Calu3 (cell line): ENCODE measurements around the gene TAOK1. TPM values are rescaled to one million over a fixed set of nuclear protein-coding genes. Genes with fewer than 3 reads are reported as not detected.
A peak's percentile ranks its signal among the peaks of the same experiment; 100 is the strongest.

Experiments used
- Bru-seq: library from RNA; stranded (reverse); fragments of 400-500 nt; gene quantifications from one replicate; lab custom pipeline; 2021; lab: Mats Ljungman, UMichigan
- BruChase-seq, 2 experiments: library from RNA; stranded (reverse); fragments of 400-500 nt; gene quantifications; one replicate each; lab custom pipeline; 2021; lab: Mats Ljungman, UMichigan
- BruUV-seq: library from RNA; stranded (reverse); fragments of 400-500 nt; replicated peaks from 2 replicates; lab custom pipeline; 2021; lab: Mats Ljungman, UMichigan
- CTCF ChIA-PET: fragments of 300-600 bp; sonication (Branson Sonifier 250); formaldehyde crosslinking; loops from one replicate; lab custom pipeline; 2022; ENCODE audit warnings: antibody characterized with exemption; lab: Charles Lee
- DNase-seq: peaks from one replicate; pipeline ENCODE4 v3.0.0; 2022
- H3K27ac Mint-ChIP-seq: one replicate; pipeline ENCODE4 v1.8.0; 2022; ENCODE audit warnings: mixed read lengths; ENCODE audit not compliant: unreplicated experiment
- H3K27me3 Mint-ChIP-seq: one replicate; pipeline ENCODE4 v1.8.0; 2022; ENCODE audit warnings: mixed read lengths; ENCODE audit not compliant: unreplicated experiment
- H3K36me3 Mint-ChIP-seq: one replicate; pipeline ENCODE4 v1.8.0; 2022; ENCODE audit warnings: mild to moderate bottlenecking, moderate library complexity, mixed read lengths; ENCODE audit not compliant: insufficient read depth, unreplicated experiment
- H3K4me1 Mint-ChIP-seq: one replicate; pipeline ENCODE4 v1.8.0; 2022; ENCODE audit warnings: mild to moderate bottlenecking, low read depth, mixed read lengths; ENCODE audit not compliant: unreplicated experiment
- H3K4me3 Mint-ChIP-seq: one replicate; pipeline ENCODE4 v1.8.0; 2022; ENCODE audit warnings: mild to moderate bottlenecking, low read depth, moderate library complexity, mixed read lengths; ENCODE audit not compliant: unreplicated experiment
- H3K9me3 Mint-ChIP-seq: one replicate; pipeline ENCODE4 v1.8.0; 2022; ENCODE audit warnings: low read depth, mixed read lengths; ENCODE audit not compliant: unreplicated experiment
- CTCF ChIP-seq: fragments of 200-600 bp; IDR thresholded peaks from one replicate; pipeline ENCODE4 v1.8.0; 2022; ENCODE audit warnings: antibody characterized with exemption; ENCODE audit not compliant: unreplicated experiment
- intact Hi-C: fragments of 100-400 bp; cut with micrococcal nuclease; formaldehyde crosslinking; loops from one replicate; pipeline ENCODE4 v1.10.0; 2022; ENCODE audit not compliant: unreplicated experiment
- long read RNA-seq: library from polyadenylated mRNA; stranded (forward); transcript quantifications from one replicate; pipeline ENCODE4 v2.0.0, GENCODE V29; 2022
- total RNA-seq: library from RNA; stranded (reverse); gene quantifications from 2 replicates; pipeline ENCODE4 v1.2.3, GENCODE V29; 2022

The TAOK1 gene
- total RNA-seq = 72.7 and 78.1 TPM in 2 replicates
- percentile 84 among the genes with signal in this experiment for Bru-seq, nascent RNA
- percentile 93 among the genes with signal in this experiment for BruChase-seq, experiment 1, labeled RNA remaining after a 6-hour chase
- percentile 92 among the genes with signal in this experiment for BruChase-seq, experiment 2, labeled RNA remaining after a 2-hour chase
- long read RNA-seq, partial matches to known transcripts = 0 of 5 reads
- long read RNA-seq, other reads (novel, unspliced or antisense) = 5 of 5 reads

GRCh38 chr17:29389982-29390850 lies at the start of gene TAOK1:
Gene TAOK1 (plus strand): TSS chr17:29390363. CDS start chr17:29451549, 61,186 bp downstream.
- peak within 1 kb of the TSS; percentile 82 for H3K4me3 Mint-ChIP-seq
- peak; percentile 99 for DNase-seq
- intact Hi-C loops = no loop called here
- BruUV-seq = no TSS peak
- H3K9me3 Mint-ChIP-seq = no peaks in the 10 kb centered on the region
- TF ChIP-seq CTCF = no peak
- CTCF ChIA-PET = interaction anchor here (0.7 to 1.6 kb wide), 3 partner anchors 20 to 101 kb away, joined by 3 to 6 read pairs (median 3); no protein-coding TSS in a partner anchor
- H3K27me3 Mint-ChIP-seq = no peaks in the 10 kb centered on the region
- H3K36me3 Mint-ChIP-seq = peaks cover 41% of the 10 kb centered on the region
- H3K27ac Mint-ChIP-seq = peak within 1 kb of the TSS; percentile 90
- peaks cover 19% of the 10 kb centered on the region for H3K4me1 Mint-ChIP-seq

- no peak for TF ChIP-seq CTCF
- H3K4me3 Mint-ChIP-seq = no peak overlapping the region
- peaks cover 48% of the 10 kb centered on the region for H3K27me3 Mint-ChIP-seq
- no peak for DNase-seq
- no TSS peak for BruUV-seq
- CTCF ChIA-PET = no interaction called here
- H3K36me3 Mint-ChIP-seq = no peaks in the 10 kb centered on the region
- no peaks in the 10 kb centered on the region for H3K4me1 Mint-ChIP-seq
- intact Hi-C loops = no loop called here
- no peak overlapping the region for H3K27ac Mint-ChIP-seq
- H3K9me3 Mint-ChIP-seq = no peaks in the 10 kb centered on the region
Observed at GRCh38 chr17:29341726-29342125, 48.4 kb upstream of the TAOK1 start.

GRCh38 chr17:29342158-29342765 lies 47.9 kb upstream of the TAOK1 start:
- H3K9me3 Mint-ChIP-seq = no peaks in the 10 kb centered on the region
- no peaks in the 10 kb centered on the region for H3K36me3 Mint-ChIP-seq
- BruUV-seq = no TSS peak
- TF ChIP-seq CTCF = no peak
- no peak overlapping the region for H3K27ac Mint-ChIP-seq
- H3K27me3 Mint-ChIP-seq = peaks cover 48% of the 10 kb centered on the region
- CTCF ChIA-PET = no interaction called here
- H3K4me1 Mint-ChIP-seq = no peaks in the 10 kb centered on the region
- DNase-seq = no peak
- intact Hi-C loops = no loop called here
- H3K4me3 Mint-ChIP-seq = no peak overlapping the region

GRCh38 chr17:29344201-29344856 lies 45.8 kb upstream of the TAOK1 start:
- H3K4me3 Mint-ChIP-seq = no peak overlapping the region
- no peak overlapping the region for H3K27ac Mint-ChIP-seq
- TF ChIP-seq CTCF = no peak
- no peaks in the 10 kb centered on the region for H3K36me3 Mint-ChIP-seq
- CTCF ChIA-PET = interaction anchor here (0.6 kb wide), 2 partner anchors 555 to 1495 kb away, joined by 3 to 8 read pairs; no protein-coding TSS in a partner anchor
- peaks cover 48% of the 10 kb centered on the region for H3K27me3 Mint-ChIP-seq
- no peak for DNase-seq
- BruUV-seq = no TSS peak
- no peaks in the 10 kb centered on the region for H3K9me3 Mint-ChIP-seq
- intact Hi-C loops = no loop called here
- no peaks in the 10 kb centered on the region for H3K4me1 Mint-ChIP-seq
